Thyroid gland (tissue), 4 donors: ENCODE results near the gene BARD1.

Experiments
- CTCF ChIP-seq, 6 experiments: fragments of 200-600 bp in 3 of 6; fragments of 450-650 bp in 3 of 6; sonication (generic) in 3 of 6; IDR thresholded peaks; one replicate each; pipeline ENCODE4 v1.5.1; 2016 to 2019; ENCODE audit warnings: antibody characterized with exemption in 6 of 6, mild to moderate bottlenecking in 2 of 6, inconsistent platforms in 1 of 6, moderate library complexity in 1 of 6
- POLR2A ChIP-seq, 2 donors: fragments of 450-650 bp; IDR thresholded peaks; one replicate each; pipeline ENCODE4 v1.6.1; 2017; ENCODE audit warnings: antibody characterized with exemption in 2 of 2, mild to moderate bottlenecking in 2 of 2, moderate library complexity in 1 of 2

DNA sequence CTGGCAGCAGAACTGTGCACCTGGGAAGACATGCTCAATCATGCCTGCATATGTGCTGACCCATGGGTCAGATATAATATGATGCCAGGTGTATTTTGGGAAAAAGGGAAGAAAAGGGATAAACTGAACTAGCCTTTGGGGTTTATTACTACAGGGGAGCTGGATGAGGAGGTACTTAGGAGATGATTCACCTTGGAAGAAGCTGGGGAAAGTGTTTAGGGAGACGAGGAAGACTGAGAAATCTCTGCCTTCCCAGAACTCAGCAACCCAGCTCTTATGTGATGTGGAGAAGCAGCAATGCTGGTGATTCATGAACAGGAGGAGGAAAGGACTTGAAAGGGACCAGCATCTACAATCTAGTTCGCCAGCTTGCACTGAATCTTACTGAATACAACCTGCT is 110.2 kb downstream of the BARD1 start:
- TF ChIP-seq CTCF (IDR thresholded peaks at IDR 0.05) (no peak), POLR2A (IDR thresholded peaks at IDR 0.05) (no peak)
